ENCODE measurements around the gene EVA1A.

EVA1A gene

DNA sequence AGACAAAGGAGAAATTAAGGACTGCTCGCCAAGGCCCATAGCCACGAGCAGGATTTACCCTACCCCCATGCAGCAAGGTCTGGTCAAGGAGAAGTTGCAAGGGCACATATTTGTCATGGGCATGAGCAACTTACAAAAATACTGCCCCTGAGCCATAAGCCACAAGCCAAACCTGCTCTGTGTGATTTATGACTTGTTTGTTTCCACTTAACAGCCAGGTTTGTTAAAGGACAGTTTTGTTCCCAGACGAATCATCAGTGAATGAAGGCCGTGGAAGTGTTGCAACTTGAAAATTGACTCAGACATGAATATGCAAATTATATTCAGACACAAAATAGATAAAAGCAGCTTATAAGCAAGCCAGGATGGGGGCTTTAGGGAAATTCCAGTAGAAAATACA is 31.3 kb upstream of the EVA1A start:
- peak; percentile 77 for FAIRE-seq
- peak; percentile 48 for DNase-seq (ENCODE audit: insufficient read length, low spot score)

DNA sequence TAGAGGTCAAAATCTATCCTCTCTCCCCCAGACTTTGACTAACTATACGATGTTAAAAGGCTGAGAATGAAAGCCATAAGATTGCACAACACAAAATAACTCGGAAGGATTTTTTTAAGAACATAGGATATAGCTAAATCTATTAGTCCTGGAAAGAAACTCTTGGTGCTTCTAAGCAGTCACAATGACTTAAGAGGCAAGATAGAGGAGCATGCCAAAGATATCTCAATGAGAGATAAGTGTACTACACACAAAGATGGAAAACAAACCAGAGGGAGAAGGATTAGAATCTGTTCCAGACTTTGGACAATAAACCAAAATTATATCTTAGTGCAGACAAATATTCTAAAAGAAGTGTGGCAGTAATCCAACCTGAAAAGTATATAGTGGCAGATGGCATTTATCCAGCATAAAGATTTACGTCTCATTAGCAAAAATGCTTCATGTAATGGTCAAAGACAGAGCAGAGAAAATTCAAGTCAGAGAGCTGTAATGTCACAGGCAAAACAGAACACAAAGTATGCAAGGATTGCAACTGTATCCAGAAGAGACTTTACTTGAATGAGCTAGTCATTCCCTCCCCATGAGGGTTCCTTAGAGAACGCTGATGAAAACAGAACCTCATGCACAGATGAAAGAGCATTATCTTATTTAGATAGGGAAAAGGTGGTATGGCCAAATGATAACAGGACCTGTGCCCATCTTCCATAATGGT is 28.8 kb upstream of the EVA1A start:
- no peak for DNase-seq (ENCODE audit: insufficient read length, low spot score)
- no peak for FAIRE-seq

DNA sequence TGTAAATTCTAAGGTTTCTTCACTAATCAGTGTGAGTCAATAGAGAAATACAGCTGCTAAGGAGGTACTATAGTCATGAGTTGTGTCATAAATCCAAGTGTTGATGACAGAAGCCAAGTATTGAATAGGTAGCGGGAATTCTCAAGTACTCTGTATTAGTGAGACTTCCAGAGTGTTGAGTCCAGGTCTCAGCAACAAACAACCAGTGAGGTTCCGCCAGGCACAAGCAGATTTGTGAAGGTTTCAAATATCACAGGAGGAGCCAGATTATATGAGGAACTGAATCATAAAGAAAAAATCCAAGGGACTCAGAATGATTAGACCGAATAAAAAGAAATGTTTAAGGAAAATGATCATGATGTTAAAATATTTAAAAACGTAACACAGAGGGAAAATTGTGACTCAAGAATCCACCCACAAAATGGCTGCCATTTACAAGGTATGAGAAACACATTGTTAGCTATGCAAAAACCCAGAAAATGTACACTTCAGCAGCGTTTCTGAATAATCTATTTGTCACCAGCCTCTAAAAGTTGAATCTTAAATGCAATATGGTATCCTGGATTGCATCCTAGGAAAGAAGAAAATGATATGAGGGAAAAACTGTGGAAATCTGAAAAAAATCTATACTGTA is 27.3 kb upstream of the EVA1A start:
- peak; percentile 67 for FAIRE-seq
- peak; percentile 78 for DNase-seq (ENCODE audit: insufficient read length, low spot score)

DNA sequence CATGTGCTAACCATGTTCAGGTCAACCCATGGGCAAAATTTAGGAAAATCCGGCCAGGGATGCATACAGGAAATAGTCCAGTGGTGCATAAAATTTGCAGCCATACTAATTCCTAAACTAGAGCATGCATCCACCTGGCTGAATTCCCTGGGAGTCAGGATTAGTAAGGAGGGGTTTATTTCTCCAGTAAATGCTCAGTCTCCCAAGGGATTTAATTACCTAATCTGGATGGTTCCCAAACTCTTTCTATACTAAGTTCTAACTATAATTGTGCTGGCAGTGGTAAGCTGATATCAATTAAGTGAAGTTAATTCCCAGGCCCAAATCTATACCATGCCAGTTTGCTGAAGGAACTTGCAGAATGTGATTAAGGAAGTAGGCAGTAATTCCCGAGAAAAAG is 26.2 kb upstream of the EVA1A start:
- DNase-seq (ENCODE audit: insufficient read length, low spot score), result no peak
- no peak for FAIRE-seq

DNA sequence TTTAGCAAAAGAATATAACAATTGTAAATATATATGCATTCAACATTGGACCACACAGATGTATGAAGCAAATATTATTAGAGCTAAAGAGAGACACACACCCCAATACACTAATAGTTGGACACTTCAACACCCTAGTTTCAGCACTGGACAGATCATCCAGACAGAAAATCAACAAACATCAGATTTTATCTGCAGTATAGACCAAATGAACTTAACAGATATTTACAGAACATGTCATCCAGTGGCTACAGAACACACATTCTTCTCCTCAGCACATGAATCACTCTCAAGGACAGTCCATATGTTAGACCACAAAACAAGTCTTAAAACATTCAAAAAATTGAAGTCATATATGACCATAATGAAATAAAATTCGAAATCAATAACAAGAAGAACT is 22.1 kb upstream of the EVA1A start:
- FAIRE-seq, result no peak

DNA sequence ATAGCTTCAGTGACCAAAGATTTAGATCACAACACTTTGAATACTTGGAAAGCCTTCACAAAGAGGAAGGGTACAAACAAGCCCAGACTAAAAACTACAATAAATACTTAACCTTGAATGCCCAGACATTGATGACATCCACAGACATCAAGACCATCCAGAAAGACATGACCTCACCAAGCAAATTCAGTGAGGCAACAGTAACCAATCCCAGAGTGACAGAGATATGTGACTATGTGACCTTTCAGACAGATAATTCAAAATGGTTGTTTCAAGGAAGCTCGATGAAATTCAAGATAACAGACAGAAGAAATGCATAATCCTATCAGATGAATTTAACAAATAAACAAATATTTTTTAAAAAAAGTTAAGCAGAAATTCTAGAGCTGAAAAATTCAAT is 19.9 kb upstream of the EVA1A start:
- FAIRE-seq, result no peak
- DNase-seq (ENCODE audit: insufficient read length, low spot score), result no peak

More for the DNA sequence above, 22.1 kb upstream of the EVA1A start:
- DNase-seq (ENCODE audit: insufficient read length, low spot score), result no peak

DNA sequence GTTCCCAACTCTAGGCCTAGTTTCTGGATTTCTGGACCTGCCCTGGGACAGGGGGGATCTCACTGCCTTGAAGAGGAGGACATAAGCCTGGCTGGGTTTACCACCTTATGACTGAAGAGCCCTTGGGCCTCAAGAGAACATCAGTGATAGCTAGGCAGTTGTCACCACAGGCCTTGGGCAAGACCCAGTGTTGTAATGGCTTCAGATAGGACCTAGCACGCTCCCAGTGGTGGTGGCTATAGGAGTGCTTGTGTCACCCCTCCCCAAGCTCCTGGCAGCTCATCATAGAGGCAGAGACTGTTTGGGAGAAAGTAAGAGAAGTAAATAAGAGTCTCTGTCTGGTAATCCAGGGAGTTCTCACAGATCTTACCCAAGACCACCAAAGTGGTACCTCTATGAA is 19.4 kb upstream of the EVA1A start:
- FAIRE-seq (peak; percentile 4), DNase-seq (ENCODE audit: insufficient read length, low spot score) (no peak)

DNA sequence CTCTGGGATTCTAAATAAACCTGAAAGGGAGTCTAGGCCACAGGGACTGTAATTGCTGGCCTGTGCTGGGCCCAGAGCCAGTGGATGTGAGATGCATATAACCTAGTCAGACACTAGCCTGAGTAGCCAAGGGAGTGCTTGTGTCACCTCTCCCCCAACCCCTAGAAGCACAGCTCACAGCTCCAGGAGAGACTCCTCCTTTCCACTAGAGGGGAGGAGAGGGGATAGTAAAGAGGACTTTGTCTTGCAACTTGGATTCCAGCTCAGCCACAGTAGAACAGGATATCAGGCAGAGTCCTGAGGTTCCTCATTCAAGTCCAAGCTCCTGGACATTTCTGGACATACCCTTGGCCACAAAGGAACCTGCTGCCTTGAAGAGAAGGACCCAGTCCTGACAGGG is 18.4 kb upstream of the EVA1A start:
- peak; percentile 69 for FAIRE-seq

DNA sequence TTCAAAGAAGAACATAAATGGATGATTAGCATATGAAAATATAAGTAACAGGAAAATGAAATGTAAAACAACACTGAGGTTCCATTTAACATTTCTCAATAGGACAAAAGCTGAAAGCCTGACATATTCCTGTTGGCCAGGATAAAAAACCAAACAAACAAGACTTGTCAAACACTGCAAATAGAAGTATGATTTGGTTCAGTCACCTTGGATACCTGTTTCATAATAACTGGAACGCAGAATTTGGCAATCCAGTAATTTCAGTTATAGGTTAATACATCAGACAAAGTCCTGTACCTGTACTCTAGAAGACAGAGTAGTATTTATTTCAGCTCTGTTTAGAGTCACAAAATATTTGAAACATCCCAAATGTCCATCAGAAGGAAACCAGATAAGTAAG is 16.5 kb upstream of the EVA1A start:
- DNase-seq (ENCODE audit: insufficient read length, low spot score) (no peak), FAIRE-seq (no peak)

More for the DNA sequence above, 18.4 kb upstream of the EVA1A start:
- no peak for DNase-seq (ENCODE audit: insufficient read length, low spot score)

DNA sequence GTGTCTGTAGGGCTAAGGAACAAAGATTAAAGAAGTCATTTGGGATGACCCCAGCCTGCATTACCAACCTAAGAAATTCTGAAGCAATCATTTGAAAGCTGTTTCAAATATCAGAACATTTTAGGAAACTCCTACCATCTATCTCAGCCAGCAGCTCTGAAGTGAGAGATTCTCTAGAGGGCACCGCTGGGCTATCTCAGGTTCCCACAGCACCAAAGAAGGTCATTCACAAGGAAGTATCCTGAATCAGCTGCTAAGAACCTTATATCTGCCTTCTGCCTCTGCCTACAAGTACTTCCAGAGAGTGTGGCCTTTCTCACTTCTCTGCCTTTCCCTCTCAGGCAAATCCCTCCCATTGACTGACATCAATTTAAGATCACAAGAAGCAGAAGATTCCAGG is 13.4 kb upstream of the EVA1A start:
- DNase-seq (ENCODE audit: insufficient read length, low spot score) (no peak), FAIRE-seq (peak; percentile 38)

DNA sequence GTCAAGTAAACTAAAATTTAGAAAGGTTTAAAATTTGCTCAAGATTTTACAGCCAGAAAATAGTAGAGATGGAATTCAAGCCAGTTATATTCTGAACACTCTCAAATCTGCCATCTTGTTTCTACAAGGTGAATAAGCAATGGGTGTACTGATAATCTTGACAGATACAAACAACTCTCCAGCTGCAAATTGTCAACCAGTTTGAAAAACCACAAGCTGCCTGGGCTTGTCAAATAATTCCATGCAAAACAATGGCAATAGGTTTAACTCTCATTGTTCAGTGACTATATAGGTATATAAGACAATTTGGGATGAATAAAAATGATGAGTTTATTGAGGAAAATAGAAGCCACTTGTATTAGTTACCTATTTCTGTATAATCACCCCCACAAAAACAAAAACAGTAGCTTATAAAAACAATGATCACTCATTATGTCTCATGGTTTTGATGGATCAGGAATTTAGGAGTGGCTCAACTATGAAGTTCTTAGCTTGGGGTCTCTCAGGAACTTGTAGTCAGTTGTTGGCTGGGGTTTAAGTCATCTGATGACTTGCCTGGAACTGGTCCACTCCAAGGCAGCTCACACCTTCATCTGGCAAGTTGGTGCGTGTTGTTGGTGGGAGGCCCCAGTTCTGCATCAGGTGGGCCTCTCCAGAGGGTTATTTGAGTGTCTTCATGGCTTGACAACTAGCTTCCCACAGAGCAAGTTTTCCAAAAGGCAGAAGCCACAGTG is 12.6 kb upstream of the EVA1A start:
- FAIRE-seq (no peak), DNase-seq (ENCODE audit: insufficient read length, low spot score) (no peak)

DNA sequence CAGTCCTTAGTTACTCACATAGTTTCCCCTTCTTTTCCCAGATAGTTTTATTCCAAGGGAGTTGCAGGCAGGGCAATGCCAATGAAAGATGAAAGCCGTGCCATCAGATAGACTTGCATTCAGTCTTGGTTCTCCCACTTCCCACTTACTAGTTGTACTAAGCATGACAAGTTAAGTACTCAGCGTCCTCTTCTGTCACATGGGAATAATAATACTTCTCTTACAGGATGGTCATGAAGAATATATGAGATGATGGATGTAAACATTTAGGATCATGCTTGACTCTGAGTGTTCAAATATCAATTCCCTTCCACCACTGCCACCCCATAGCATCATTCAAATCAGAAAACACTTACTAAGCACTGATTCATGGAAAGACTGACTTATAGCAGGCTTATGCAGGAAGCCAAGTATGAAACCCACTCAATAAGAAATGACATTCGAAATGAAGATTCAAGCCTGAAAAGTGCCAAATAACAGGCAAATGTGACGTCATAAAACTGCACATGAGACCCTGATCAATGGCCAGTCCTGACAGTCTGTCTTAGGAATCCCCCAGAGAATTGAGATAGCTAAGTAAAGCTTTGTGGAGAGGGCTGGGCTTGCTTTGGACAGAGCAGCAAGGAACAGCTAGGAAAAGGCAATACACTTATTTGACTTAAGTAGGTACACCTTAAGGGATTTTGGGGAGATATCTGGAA is 11.1 kb upstream of the EVA1A start:
- FAIRE-seq, result peak; percentile 89
- DNase-seq (ENCODE audit: insufficient read length, low spot score), result no peak

DNA sequence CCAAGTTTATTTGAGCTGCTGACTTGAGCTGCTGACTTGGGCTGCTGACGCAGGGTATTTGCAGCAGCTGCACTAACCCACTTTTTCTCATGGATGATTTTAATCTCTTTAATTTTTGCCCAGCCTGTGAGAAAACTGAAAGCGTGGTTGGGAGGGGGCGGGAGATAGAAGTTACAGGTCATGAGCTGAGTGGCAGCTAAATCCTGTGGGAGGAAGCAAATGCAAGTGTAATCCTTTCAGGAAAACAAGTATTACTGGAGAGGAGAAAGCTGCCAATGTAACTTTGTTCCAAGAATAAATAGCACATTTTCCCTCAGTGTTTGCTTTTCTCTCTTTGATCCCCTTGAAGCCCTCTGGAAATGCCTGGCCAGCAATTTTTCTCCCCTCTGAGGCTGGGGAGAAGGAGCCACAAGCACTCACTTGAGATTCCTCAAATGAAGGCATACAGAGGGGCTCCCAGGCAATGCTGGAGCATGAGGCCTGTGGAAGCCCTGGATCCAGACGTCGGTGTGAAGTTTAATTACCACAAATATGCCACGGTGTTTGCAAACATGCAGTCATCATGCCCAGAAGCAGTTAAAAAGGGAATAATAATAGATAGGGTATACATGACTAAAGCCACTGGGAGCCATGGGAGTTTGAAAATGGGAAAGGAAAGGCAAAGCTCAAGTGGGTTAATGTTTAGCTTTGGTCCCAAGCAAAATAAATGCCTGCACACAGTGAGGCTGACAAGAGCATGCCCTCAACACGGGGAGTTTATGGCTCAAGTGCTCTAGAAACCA is 10.4 kb upstream of the EVA1A start:
- FAIRE-seq (no peak), DNase-seq (ENCODE audit: insufficient read length, low spot score) (no peak)

DNA sequence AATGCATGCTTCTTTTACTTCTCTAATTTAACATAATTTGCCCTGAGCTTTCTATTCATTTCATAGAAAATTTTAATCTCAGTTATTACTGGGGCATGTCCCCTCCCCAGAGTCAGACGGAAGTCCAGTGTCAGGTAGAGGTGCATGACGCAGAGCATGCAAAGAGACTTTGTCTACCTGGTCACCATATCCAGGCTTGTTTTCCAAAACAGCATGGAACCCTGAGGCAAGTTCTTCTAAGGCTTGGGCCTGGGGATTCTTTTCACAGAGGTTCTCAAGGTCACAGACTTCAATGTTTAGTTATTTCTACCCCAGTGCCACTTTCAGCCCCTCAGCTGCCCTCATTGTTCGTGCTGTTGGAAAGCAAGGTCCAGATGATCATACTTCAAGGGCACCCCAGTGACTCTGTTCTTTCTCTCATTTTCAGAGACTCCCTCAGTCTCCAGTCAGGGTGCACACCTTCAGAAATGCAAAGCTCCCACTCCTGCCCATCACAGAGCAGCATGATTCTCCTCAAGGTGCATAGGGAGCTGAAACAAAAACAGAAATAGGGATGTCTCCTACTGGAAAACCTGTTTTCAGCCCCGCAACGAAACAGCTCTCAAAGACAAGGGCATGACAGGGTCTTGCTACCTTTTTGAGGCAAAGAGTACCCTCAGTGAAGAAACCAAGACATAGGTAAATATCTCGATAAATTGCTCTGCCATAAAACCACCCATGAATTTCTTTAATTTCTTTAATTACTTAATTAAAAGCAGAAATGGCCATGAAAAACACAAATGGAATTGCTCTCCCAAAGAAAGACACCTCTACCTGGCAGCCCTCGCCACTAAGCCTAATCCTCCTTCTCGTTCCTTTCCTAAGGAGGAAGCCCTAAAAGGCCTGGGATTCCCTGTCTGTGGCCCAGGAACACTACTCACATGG is 9.5 kb upstream of the EVA1A start:
- DNase-seq (ENCODE audit: insufficient read length, low spot score) (no peak), FAIRE-seq (no peak)

DNA sequence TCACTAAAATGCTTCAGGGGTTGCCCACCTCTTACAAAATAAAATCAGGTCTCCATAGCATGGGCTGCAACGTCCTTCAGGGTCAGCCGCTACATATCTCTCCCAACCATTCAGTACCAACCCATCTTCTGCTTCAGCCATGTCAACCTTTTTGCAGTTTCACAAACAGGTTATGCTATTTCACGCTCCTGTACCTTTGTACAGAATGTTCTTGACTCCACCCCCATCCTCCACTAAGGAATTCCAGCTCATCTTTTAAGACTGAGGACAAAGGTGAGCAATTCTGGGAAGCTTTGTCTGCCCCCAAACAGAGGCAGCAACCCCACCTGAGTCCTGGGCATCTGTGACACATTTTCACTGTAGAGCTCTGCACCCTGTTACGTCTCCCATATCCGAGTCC is 8.8 kb upstream of the EVA1A start:
- no peak for DNase-seq (ENCODE audit: insufficient read length, low spot score)
- peak; percentile 74 for FAIRE-seq

DNA sequence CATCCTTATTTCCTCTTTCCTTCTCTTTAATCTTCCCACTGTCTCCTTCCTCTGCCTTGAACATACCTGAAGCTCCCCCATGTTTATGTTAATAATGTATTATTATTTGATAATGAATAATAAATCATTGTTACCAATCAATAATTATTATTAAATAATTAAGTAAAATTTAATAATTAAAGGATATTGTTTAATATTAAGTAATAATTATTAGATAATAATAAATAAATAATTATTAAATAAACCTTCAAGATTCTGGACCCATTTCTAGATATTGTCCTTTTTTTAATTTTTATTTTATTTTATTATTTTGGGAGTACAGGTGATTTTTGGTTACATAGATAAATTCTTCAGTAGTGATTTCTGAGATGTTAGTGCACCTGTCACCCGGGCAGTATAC is 7.4 kb upstream of the EVA1A start:
- FAIRE-seq (no peak), DNase-seq (ENCODE audit: insufficient read length, low spot score) (no peak)

DNA sequence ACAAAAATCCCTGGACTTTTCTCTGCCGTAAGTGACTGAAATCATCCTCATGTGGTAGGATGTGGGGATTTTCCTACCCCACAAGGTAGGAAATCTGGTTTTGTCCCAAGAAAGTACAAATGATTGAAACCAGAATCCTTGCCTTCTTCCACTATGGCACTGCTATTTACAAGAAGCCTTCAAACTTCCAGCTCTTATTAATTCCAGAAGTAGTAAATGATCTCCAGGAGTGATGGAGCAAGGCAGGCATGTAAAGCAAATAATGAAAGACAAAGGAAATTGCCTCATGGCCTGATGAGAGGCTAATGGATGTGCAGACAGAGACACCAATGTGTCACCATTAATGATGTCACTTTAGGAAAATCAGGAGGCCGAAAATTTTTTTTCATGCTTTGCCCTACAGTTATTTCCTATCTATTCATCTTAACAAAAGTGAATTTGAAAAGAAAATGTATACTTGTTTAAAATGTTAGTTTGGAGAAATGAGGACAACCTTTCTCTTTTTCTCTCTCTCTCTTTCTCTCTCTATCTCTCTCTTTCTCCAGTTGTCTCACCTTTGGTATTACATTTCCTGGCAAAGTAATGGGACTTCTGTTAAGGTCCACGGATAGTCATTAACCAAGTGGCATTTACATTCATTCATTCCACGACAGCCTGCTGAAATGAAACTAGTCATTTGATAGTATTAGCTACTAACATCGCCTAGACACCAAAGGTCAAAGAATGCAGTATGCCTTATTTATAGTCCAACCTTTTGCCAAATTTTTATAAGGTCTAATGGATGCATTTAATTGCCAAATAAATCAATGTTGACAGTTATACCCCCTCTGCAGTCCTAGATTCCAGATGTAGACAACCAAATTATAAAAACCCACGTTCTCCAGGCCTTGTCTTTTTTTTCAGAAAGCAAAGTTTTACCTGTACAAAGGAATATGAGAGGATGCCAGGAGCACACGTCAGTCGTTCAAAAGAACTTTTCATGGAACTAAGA is 5.0 kb upstream of the EVA1A start:
- DNase-seq (ENCODE audit: insufficient read length, low spot score) (no peak), FAIRE-seq (no peak)

DNA sequence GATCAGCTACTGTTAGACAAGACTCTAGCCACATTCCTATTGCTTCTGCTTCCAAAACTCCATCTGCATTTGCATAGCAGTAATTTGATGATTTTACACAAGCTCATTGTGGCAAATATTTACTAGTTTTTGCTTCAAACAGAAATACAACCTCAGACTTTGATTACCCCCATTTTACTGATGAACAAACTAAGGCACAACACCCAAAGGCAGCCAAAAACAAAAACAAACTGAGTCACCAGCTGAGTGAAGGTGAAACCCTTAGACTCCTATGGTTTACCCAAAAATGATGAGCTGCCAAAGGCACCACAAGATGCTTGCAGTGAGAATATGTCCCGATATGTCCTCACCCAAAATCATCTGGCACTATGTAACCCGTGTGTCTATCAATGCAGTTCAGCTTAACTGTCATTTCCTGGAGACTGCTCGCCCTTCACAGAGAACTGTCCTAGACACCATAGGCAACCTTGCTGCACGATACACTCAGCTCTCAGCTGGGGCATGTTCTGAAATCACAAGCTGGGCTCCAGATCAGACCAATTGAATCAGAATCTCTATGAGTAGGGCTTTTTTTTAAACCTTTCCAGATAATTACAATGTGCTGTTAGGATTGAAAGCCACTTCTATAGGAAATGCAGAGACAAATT is 4.1 kb upstream of the EVA1A start:
- FAIRE-seq, result no peak
- DNase-seq (ENCODE audit: insufficient read length, low spot score), result no peak
